Measurements from ENCODE around the gene SLC4A4. TPM values are rescaled to one million over a fixed set of nuclear protein-coding genes. Genes with fewer than 3 reads are reported as not detected.

Gene SLC4A4
- total RNA-seq, 1 experiment from 2014 or later, result 1.1 TPM

DNA sequence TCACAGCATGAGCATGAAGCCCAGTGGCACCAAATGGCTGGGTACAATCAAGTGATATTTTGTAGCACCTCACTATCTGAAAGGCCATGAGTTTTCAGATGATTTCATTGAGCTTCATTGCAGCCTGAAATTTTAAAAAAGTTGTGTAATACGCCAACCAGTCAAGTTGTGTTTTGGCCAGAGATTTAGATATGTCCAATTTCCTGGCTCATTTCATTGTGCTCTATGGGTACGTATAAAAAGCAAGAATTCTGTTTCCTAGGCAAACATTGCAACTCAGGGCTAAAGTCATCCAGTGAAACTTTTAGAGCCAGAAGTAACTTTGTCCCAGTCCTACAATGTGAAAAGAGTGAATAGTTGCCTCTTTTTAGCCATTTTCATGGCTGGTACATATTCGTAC is 232.5 kb downstream of the SLC4A4 start:
- Histone ChIP-seq H3K4me3 (no peak overlapping the region), H3K27me3 (no peaks in the 10 kb centered on the region), H3K9me3 (no peaks in the 10 kb centered on the region), H3K36me3 (no peaks in the 10 kb centered on the region)
- DNase-seq, result no peak

- DNase-seq, result no peak
- Histone ChIP-seq H3K36me3 (no peaks in the 10 kb centered on the region), H3K27me3 (no peaks in the 10 kb centered on the region), H3K4me3 (no peak overlapping the region), H3K9me3 (peaks cover 2% of the 10 kb centered on the region; the same call in 1 of the 2 replicates)
Observed at GRCh38 chr4:71583971-71584370, 245.2 kb downstream of the SLC4A4 start.

- no peaks in the 10 kb centered on the region for H3K27me3 ChIP-seq
- peaks cover 2% of the 10 kb centered on the region; the same call in 1 of the 2 replicates for H3K9me3 ChIP-seq
- no peak for DNase-seq
- H3K4me3 ChIP-seq, result no peak overlapping the region
- H3K36me3 ChIP-seq, result no peaks in the 10 kb centered on the region
Observed at GRCh38 chr4:71584585-71584984, 245.8 kb downstream of the SLC4A4 start.

DNA sequence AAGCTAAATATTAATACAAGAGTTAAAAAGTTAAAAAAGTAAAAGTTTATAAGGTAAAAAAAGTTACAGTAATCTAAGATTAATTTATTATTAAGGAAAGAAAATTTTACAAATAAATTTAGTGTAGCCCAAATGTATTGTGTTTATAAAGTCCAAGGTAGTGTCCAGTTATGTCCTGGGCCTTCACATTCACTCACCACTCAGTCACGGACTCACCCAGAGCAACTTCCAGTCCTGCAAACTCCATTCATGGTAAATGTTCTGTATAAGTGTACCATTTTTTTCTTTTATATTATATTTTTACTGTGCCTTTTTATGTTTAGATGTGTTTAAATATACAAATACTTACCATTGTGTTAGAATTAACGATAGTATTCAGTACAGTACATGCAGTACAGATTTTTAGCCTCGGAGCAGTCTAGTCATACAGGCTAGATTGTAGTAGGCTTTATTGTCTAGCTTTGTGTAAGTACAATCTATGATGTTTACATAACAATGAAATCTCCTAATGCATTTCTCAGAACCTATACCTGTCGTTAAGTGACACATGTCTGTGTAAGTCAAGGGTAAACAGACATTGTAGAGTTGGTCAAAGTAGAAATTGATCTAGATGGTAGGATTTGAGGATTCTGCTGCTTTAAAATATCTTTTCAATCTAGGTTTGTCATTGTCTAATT is 247.4 kb downstream of the SLC4A4 start:
- Histone ChIP-seq H3K9me3 (peaks cover 2% of the 10 kb centered on the region; the same call in 1 of the 2 replicates), H3K36me3 (no peaks in the 10 kb centered on the region), H3K27me3 (no peaks in the 10 kb centered on the region), H3K4me3 (no peak overlapping the region)
- DNase-seq, result no peak

GRCh38 chr4:71587995-71588394 is 249.2 kb downstream of the SLC4A4 start:
- DNase-seq, result no peak
- Histone ChIP-seq H3K36me3 (no peaks in the 10 kb centered on the region), H3K27me3 (no peaks in the 10 kb centered on the region), H3K9me3 (no peaks in the 10 kb centered on the region), H3K4me3 (no peak overlapping the region)

DNA sequence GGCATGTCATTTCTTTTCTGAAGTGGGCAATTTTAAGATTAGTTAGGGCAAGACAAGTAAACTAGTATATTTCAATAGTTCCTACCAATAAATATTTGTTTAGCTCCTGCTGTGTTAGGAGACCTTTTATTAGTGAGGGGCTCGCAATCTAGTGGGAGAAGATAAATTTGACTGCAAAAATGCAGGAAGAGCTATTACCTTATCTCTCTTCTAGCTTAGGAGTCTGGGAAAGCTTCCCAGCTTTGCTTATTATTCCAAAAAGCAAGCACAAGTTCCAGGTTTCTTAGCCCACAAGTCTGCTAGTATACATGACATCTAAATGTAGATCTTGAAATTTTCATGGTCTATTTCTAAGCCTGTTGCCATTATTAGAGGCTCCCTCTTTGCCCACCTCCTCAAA is 254.0 kb downstream of the SLC4A4 start:
- no peaks in the 10 kb centered on the region for H3K9me3 ChIP-seq
- no peaks in the 10 kb centered on the region for H3K36me3 ChIP-seq
- H3K4me3 ChIP-seq, result no peak overlapping the region
- DNase-seq, result no peak
- no peaks in the 10 kb centered on the region for H3K27me3 ChIP-seq

- no peak for DNase-seq
- Histone ChIP-seq H3K4me3 (no peak overlapping the region), H3K27me3 (no peaks in the 10 kb centered on the region), H3K36me3 (no peaks in the 10 kb centered on the region), H3K9me3 (no peaks in the 10 kb centered on the region)
Observed at GRCh38 chr4:71593311-71593710, 254.5 kb downstream of the SLC4A4 start.

GRCh38 chr4:71595576-71596108 is 256.8 kb downstream of the SLC4A4 start:
- no peak for DNase-seq

GRCh38 chr4:71599578-71599977 is 260.8 kb downstream of the SLC4A4 start:
- H3K9me3 ChIP-seq, result no peaks in the 10 kb centered on the region
- no peak overlapping the region for H3K4me3 ChIP-seq
- no peaks in the 10 kb centered on the region for H3K36me3 ChIP-seq
- H3K27me3 ChIP-seq, result no peaks in the 10 kb centered on the region
- DNase-seq, result no peak

More at GRCh38 chr4:71595576-71596108, 256.8 kb downstream of the SLC4A4 start:
- no peaks in the 10 kb centered on the region for H3K27me3 ChIP-seq
- H3K4me3 ChIP-seq, result no peak overlapping the region
- no peaks in the 10 kb centered on the region for H3K9me3 ChIP-seq
- H3K36me3 ChIP-seq, result no peaks in the 10 kb centered on the region

GRCh38 chr4:71602289-71602900 is 263.6 kb downstream of the SLC4A4 start:
- Histone ChIP-seq H3K4me3 (no peak overlapping the region), H3K27me3 (no peaks in the 10 kb centered on the region), H3K36me3 (no peaks in the 10 kb centered on the region), H3K9me3 (no peaks in the 10 kb centered on the region)
- no peak for DNase-seq

DNA sequence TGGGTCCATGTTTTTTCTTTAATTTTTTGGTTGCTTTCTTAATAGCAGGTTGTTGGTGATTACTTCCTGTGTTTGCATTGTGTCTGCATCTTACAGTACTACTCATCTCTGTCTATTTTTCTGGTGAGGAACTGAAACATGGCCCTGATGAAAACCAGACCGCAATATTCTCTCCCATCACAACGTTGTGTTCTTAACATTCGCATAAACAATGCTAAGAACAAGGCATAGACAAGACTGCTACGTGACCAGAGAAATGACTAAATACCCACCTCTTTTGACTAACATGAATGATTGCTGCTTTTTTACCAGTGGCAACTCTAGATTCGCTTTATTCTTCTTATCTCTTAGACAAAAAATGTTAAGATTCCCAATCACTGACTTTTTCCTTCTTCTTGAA is 266.0 kb downstream of the SLC4A4 start:
- Histone ChIP-seq H3K36me3 (no peaks in the 10 kb centered on the region), H3K9me3 (no peaks in the 10 kb centered on the region), H3K27me3 (no peaks in the 10 kb centered on the region), H3K4me3 (no peak overlapping the region)
- DNase-seq, result no peak

- no peaks in the 10 kb centered on the region for H3K9me3 ChIP-seq
- H3K27me3 ChIP-seq, result no peaks in the 10 kb centered on the region
- H3K36me3 ChIP-seq, result no peaks in the 10 kb centered on the region
- H3K4me3 ChIP-seq, result no peak overlapping the region
- no peak for DNase-seq
Observed at GRCh38 chr4:71607109-71607508, 268.3 kb downstream of the SLC4A4 start.

GRCh38 chr4:71607780-71608677 is 269.2 kb downstream of the SLC4A4 start:
- no peak overlapping the region for H3K4me3 ChIP-seq
- no peaks in the 10 kb centered on the region for H3K27me3 ChIP-seq
- no peak for DNase-seq
- no peaks in the 10 kb centered on the region for H3K36me3 ChIP-seq
- no peaks in the 10 kb centered on the region for H3K9me3 ChIP-seq

- DNase-seq, result no peak
- no peaks in the 10 kb centered on the region for H3K27me3 ChIP-seq
- no peak overlapping the region for H3K4me3 ChIP-seq
- H3K9me3 ChIP-seq, result no peaks in the 10 kb centered on the region
- H3K36me3 ChIP-seq, result no peaks in the 10 kb centered on the region
Observed at GRCh38 chr4:71608678-71609071, 269.9 kb downstream of the SLC4A4 start.

GRCh38 chr4:71609167-71609566 is 270.3 kb downstream of the SLC4A4 start:
- Histone ChIP-seq H3K4me3 (no peak overlapping the region), H3K9me3 (no peaks in the 10 kb centered on the region), H3K36me3 (no peaks in the 10 kb centered on the region), H3K27me3 (no peaks in the 10 kb centered on the region)
- no peak for DNase-seq

GRCh38 chr4:71609651-71610050 is 270.8 kb downstream of the SLC4A4 start:
- Histone ChIP-seq H3K36me3 (no peaks in the 10 kb centered on the region), H3K4me3 (no peak overlapping the region), H3K9me3 (no peaks in the 10 kb centered on the region), H3K27me3 (no peaks in the 10 kb centered on the region)
- no peak for DNase-seq

DNA sequence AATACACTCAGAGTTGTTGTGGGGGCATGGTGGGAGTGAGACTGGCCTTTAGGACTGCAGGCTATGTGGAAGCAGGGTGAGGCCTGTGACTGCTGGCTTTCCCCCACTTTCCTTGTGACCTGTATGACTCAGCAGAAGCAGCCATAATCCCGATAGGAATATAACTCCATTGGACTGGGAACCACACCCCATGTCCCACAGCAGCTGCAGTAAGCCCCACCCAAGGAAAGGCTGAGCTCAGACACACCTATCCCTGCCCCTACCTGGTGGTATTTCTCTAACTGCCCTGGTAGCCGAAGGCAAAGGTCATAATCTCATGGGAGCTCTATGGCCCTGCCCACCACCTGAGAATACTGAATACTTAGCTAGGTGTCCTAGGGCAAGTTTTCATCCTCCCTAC is 275.8 kb downstream of the SLC4A4 start:
- H3K4me3 ChIP-seq, result no peak overlapping the region
- no peaks in the 10 kb centered on the region for H3K27me3 ChIP-seq
- no peak for DNase-seq
- H3K36me3 ChIP-seq, result no peaks in the 10 kb centered on the region
- H3K9me3 ChIP-seq, result no peaks in the 10 kb centered on the region

Data from MG63 (cell line).